Nucleus accumbens (tissue), 56 donors: ENCODE measurements around the gene SIK3.

Source experiments
- DNase-seq, 56 donors: peaks; one replicate each; lab custom pipeline; 2025; lab: John Stamatoyannopoulos, UW

Gene SIK3

DNA sequence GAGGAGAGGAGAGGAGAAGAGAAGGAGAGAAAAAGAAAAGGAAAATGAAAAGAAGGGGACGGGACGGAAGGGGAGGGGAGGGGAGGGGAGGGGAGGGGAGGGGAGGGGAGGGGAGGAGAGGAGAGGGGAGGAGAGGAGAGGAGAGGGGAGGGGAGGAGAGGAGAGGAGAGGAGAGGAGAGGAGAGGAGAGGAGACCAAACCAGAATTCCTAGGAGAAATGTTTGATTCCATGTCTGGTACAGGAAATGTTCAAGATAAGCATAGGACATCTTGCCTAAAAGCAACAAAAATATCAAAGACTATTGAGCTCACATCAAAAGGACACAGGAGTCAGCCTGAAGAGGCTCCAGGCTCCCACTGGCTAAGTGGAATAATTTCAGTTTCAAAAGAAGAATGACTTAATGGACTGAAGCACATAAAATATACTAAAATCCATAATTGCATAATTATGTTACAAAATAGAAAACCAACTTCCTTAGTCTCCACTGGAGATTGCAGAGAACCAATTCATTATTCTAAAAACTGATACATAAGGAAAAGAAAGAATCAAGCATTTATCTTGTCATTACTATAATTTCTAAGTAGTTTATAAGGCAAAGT, 159.7 kb downstream of the SIK3 start:
- no peak for DNase-seq

DNA sequence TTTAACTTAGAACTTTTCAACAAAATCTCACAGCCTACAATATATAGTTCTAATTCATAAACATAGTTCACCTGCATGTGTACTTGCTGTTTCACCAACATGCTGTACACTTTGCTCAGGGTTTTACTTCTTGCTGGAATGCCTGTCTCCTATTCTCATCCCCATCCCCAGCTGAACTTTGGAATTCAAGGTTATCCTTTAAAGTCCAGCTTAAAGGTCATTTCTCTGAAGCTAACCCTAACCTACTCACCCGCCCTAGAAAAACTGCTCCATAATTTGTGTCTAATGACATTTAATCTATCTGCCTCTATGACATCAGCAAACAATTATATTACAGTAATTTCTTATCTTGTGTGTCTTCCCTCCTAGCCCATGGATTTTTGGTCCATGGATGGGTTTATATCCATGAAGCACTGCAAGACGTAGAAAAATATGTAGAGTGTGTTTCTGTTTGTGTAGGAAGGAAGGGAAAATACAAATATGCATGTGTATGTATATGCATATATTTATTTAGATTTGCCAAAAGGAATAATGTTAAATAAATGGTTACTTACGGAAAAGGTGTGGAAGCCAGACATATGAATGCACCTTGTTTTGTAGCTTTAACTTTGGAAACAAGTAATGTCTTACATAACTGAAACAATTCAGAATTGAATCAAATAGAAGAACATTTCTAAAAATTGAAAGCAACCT, 161.3 kb downstream of the SIK3 start:
- no peak for DNase-seq

DNA sequence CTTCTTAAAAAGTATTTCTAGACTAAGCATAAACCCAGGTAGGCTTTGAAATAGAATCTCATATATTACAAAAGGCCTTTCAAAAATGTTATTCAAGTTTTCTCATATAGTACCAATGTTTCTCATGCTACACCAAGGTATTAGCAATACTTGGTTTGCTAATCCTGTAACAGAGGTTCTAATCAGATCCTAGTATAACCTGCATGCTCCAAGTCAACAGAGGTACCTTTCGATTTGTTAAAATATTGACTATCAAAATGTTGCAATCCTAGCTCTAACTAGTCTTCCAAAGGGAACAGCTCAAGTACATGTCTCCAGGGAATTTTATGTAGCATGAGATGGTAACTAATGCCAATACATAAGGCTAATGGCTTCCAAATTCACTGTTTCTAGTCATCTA, 162.7 kb downstream of the SIK3 start:
- DNase-seq: no peak

DNA sequence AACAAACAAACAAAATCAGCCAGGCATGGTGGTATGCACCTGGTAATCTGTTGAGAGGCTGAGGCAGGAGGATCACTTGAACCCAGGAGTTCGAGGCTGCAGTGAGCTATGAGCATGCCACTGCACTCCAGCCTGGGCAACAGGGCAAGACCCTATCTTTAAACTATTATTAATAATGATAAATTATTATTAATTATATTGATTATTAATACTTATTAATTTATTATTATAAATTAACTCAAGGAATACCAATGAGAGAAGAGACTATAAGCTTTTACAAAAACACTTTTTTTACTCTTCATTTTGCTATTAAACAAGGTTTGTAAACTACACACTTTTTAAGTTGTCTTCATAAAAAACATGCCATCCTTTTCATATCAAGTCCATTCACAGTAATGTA, 163.1 kb downstream of the SIK3 start:
- no peak for DNase-seq

DNA sequence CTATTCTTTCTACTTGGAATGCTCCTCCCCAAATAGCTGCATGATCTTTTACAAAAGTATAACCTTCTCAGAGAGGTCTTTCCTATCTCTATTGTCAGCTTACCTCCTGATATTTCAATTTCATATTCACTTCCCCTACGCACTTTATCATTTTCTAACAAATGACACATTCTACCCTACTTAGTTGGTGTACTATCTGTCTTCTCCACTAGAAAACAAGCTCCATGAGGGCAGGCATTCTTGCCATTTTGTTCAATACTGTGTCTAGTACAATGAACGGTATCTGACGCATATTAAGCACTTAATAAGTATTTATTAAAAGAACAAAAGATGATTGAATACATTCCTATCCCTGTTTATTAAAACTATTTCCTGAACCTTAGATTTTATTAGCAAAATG, 164.3 kb downstream of the SIK3 start:
- no peak for DNase-seq

DNA sequence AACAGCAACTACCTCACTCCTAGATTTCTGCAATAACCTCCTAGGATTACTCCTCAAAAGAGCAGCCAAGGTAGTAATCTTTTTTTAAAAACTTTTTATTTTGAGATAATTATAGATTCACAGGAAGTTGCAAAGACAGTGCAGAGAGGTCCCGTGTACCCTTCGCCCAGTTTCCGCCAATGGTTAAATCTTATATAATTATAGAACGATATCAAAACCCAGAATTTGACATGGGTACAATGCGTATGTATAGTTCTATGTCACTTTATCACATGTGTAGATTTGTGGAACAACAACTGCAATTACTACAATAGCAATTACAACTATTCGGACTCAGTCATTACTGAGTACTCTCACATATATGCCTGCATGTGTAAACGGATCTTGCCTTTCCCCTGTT, 166.0 kb downstream of the SIK3 start:
- no peak for DNase-seq

DNA sequence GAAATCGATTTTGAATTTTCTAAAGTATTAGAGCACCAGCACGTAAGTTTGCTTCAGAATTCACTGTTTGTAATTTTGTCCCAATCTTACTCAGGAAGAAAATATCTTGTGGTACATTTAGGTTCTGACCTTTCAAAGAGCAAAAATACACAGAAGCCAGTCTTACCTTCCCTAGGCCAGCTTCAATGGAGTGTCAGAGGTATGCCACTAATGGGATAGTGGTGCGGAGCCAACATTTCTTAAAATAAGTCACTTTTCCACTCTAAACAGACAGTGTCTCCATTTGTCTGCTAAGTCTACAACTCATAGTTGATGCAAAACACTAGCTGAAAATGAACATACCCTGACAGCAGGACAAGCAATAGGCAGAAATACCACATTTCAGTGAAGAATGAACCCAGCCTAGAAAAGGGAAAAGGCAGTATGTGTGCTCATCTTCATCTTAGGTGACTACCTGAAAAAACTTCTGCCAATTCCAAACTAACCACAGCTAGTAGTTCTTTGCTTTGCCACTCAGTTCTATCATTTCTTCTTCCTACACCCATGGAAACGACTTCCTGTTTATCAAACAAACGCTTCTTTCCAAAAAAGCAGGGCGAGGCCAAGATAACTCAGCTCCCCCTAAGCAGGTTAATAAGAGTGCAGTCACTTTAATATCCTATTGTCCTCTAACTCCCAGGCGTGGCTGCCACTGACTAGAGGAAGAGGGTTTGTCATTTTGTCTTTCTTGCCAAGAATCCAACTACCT, 166.8 kb downstream of the SIK3 start:
- no peak for DNase-seq

DNA sequence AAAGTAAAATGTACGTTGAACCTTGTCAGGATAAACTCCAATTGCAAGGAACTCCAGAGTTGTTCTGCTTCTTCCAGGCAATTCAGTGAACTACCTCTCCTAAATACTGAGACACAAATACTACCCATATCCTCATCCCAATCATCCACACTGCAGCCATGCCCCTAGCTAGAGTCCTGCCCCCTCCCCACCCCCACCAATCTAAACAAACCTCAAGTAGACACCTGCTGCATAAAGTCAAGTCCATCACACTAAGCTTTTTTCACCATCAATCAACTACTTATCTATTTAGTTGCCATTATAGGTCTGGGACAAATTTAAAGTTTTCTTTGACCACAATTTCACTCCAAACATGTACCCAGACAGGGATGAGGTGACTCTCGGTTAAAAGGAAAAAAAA, 167.6 kb downstream of the SIK3 start:
- no peak for DNase-seq

DNA sequence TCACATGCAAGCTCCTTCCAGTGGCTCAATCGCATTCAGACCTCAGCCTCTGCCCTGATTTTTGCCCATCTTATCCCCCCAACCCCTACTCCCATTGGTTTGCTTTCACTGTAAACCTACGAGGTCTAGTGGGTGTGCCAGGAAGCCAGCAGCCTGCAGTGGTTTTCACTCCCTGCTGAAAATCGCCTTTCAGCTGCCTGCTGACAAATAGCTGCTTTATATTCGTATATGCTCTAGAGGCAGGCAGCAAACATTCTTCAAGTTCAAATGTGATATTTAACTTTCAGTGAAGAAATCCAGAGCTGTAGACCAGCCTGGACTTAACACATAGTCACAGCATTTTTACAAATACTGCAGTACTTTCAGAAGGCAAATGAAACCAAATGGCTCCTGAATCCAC, 168.1 kb downstream of the SIK3 start:
- peak in 5 of 56 donors; percentile 5 to 11 (median 8) for DNase-seq

DNA sequence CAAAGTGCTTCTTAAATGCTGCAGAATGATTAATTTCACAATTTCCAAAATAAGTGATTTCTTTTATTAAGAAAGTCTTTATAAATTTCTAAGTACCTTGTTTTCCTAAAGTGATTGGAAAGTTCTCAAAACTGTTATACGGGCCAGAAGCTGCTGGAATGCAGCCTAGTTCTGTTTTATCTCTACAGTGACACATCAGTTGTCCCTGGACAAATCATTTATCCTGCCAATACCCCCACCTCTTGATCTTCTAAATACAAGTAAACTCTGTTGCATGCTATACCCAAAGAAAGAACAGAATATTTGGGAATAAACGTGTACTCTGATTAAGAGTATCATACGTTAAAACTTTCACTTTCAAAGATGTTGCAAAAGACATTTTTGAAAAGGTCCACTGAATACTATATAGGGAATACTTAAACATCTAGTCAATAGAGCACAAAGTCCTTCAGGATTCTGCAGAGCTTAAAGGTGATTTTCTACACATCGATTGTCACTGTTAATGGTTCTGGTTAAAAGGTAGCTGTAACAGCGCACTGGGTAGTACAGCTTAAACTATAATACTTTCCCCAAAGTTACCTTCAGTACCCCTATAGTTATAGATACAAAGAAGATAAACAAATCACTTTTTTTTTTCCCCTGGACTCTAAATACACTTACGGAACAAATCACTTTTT, 168.7 kb downstream of the SIK3 start:
- peak in 1 of 56 donors; percentile 5 for DNase-seq

DNA sequence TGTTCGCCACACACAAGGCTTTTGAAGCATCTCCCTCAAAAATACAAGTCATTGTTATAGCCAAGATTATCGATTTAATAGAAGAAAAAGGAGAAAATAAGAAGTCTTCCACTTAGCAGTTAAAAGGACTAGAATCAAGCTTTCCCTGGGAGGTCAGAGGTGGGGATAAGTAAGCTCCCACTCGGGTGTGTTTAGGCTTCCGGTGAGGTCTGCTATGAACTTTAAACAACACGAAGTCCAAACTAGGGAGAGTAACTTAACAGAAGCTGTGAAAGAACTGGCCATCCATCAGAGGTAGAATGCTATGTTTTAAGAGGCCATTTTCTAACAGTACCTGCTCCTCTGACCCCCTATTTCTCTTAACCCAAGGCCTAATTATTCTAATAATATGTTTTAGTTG, 169.4 kb downstream of the SIK3 start:
- no peak for DNase-seq

DNA sequence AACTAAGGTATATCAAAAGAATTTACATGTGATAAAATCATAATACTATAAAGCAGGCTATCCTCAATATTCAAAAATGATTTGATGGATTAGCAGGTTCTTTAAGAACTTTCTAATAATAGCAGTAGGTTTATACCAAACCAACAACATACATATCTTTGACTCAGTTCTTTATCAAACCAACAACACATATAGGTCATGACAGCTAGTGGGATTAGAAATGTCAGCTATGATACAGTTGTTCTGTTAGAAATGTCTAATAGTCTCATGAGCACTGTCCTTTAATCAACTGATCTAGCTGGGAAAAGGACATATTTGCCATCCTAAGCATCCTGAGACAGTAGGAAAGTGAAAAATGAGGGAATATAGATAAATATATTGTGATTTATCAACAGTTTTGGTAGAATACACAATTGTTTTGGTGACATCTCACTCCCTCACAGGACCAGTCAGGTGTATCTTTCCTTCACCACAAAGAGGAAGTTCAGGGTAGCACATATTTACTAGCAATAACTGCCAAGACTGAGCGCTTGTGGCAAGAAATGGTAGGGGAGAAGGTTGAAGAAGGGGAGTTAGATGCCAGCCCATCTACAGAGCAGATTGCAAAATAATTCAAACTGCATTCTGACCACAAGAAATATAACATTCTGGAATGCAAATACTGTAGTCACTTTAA, 170.0 kb downstream of the SIK3 start:
- DNase-seq: no peak

DNA sequence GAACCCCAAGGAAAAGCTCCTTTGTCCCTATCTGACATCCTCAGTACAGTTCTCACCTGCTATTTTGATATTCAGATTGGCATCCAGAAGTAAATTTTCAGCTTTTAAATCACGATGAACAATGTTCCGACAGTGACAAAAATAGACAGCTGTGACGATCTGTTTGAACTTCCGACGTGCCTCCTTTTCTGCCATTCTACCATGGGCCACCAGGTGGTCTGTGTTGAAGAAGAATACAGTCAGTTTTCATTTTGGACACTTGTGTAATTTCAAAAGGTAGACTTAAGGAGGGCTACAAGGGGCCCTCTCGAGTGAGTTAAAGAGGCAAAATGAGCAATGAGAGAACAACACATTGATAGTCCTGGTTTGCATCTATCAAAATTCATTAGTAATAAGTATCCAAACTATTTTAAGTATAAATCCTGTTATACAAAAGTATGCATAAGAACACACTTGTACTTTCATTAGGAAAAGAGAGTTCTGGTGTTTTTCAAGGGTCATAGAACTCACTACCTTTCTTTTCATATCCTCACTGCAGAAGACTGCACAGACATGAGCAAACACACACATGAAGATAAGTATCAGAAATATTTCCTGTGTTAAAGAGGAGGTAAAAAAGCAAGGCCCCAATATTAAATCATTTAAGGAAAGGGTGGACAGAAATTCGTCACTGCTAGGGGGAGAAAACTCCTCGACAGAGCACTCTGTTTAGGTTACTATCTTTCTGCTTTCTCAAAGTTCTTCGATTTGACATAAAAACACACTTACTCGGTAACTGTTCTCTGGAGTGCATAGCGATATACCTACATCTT, 170.9 kb downstream of the SIK3 start:
- no peak for DNase-seq

DNA sequence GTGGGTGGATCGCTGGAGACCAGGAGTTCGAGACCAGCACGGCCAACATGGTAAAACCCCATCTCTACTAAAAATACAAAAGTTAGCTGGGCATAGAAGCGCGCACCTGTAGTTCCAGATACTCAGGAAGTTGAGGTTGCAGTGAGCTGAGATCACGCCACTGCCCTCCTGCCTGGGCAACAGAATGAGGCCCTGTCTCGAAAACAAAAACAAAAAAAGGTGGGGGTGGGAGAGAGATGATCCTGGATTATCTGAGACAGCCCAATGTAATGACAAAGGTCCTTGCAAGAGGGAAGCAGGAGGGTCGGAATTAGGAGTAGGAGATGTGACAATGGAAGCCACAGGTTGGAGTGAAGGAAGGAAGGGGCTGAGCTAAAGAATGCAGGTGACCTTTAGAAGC, 173.2 kb downstream of the SIK3 start:
- DNase-seq: no peak

DNA sequence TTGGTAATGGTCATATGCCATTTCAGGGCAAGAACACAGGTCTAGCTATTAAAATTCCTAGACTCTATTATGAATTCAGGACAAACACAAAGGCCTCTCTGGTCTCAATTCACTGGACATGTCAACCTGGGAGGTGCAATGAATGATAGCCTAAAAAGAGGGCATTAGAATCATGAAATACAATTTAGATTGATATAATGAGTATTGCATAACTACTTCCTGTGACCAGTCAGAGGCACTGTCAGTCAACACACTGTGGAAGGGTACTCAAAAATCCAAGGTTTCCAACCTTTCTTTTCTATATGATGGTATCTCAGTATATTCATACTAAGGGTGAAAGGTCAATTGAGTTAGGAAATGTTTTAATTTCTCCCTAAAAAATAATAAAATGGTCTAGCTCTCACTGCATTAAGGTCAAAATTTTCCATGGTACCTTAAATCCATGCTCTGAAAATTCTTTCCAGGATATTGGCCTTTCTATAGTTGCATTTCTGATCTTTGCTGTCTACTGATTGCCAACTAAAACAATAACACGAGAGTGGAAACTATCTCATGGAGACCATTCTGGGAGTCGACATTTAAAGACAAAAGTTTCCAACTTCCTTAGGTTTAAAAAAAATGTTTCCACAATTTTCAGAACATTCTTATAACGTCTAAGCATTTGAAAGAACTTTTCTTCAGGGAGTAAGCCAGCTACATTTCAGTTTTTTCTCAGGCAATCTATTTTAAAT, 179.1 kb downstream of the SIK3 start:
- DNase-seq: no peak

DNA sequence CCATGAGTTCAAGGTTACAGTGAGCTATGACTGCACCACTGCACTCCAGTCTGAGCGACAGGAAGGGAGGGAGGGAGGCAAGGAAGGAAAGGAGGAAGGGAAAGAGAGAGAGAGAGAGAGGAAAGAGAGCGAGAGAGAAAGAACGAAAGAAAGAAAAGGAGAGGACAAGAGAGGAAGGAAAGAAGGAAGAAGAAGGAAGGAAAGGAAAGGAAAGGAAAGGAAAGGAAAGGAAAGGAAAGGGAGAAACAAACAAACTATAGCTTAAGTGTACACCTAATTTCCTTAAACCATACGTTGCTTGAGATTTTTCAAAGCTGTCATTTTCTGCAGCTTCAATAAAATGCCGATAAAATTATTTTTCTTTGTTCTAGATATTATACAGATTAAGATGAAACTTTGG, 180.6 kb downstream of the SIK3 start:
- no peak for DNase-seq

DNA sequence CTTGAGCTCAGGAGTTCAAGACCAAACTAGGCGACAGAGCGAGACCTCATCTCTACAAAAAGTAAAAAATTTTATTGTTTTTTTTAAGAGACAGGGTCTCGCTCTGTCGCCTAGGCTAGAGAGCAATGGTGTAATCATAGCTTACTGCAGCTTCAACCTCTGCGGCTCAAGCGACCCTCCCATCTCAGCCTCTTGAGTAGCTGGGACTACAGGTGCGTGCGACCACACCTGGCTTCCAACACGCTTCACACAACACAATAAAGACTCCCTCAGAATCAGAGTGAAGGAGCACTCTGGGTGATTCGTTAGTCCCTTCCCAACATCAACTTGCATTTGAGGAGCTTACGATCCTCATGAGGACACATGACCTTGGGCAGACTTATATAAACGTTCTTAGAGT, 181.3 kb downstream of the SIK3 start:
- no peak for DNase-seq

DNA sequence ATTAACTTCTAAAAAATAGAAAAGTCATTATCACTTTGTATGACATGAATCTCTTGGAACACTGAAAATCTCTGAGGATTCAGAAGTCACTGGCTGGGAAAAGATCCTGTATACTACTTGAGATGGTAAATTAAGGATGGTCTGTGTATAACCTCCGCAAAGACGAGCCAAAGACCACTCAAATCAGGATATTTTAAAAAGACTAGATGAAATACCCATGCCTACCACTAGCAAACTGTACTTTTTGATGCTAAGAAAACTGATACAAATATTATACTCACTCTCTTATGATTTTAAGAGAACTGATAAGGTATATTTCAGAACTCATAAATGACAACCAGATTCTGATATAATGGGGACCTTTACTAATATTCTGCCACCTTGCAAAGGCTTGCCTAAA, 182.2 kb downstream of the SIK3 start:
- no peak for DNase-seq

DNA sequence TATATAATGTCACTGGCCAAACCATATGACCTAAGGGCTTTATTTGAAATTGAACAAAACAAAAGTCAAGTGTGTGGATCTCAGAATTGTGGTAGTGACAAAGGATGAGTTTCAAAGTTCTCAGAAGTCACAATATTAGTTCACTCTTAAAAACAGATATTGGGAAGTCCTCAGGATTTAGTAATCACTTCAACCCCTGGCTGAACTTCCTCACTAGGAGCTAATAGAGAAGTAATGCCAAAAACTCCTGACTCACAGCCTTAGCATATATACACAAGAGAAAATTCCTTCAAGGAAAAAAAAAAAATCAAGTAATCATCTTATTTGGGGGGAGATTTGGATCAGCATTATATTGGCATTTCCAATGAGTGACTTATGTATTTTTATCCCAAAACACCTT, 185.2 kb downstream of the SIK3 start:
- no peak for DNase-seq
